Inflammatory macrophage (primary cell): ENCODE data around the gene MCTP1.
A peak's percentile ranks its signal among the peaks of the same experiment; 100 is the strongest.
"Not testable (repeated sequence)": the region's sequence is repeated elsewhere in the genome, so short reads cannot be mapped to it uniquely, and the experiment has no call there.

ENCODE experiments used
- DNase-seq, 2 donors: peaks; one replicate each; pipeline ENCODE4 v3.0.0-alpha.2; 2020 to 2022

MCTP1 gene

GRCh38 chr5:95178046-95178651, 106.7 kb downstream of the MCTP1 start:
- no peak for DNase-seq

GRCh38 chr5:95177456-95177855, 107.4 kb downstream of the MCTP1 start:
- DNase-seq: no peak

GRCh38 chr5:95175106-95175505, 109.8 kb downstream of the MCTP1 start:
- DNase-seq: no peak

GRCh38 chr5:95172659-95173058, 112.2 kb downstream of the MCTP1 start:
- DNase-seq: no peak

GRCh38 chr5:95164861-95165260, 120.0 kb downstream of the MCTP1 start:
- DNase-seq: no peak

GRCh38 chr5:95163079-95163478, 121.8 kb downstream of the MCTP1 start:
- DNase-seq: no peak

- peak in 1 of 2 donors; percentile 49 for DNase-seq
Observed at GRCh38 chr5:95162231-95162992, 122.5 kb downstream of the MCTP1 start.

GRCh38 chr5:95159603-95160002, 125.3 kb downstream of the MCTP1 start:
- no peak for DNase-seq

GRCh38 chr5:95155888-95156287, 129.0 kb downstream of the MCTP1 start:
- DNase-seq: no peak

- no peak for DNase-seq
Observed at GRCh38 chr5:95153511-95153910, 131.4 kb downstream of the MCTP1 start.

GRCh38 chr5:95152535-95152934, 132.4 kb downstream of the MCTP1 start:
- no peak for DNase-seq

- DNase-seq: no peak
Observed at GRCh38 chr5:95152131-95152530, 132.8 kb downstream of the MCTP1 start.

- no peak for DNase-seq
Observed at GRCh38 chr5:95151694-95152093, 133.2 kb downstream of the MCTP1 start.

- no peak for DNase-seq
Observed at GRCh38 chr5:95149387-95149786, 135.5 kb downstream of the MCTP1 start.

GRCh38 chr5:95148453-95148852, 136.4 kb downstream of the MCTP1 start:
- DNase-seq: no peak

GRCh38 chr5:95143858-95144257, 141.0 kb downstream of the MCTP1 start:
- not testable (repeated sequence) for DNase-seq

- no peak for DNase-seq
Observed at GRCh38 chr5:95142145-95142544, 142.7 kb downstream of the MCTP1 start.

GRCh38 chr5:95141141-95141540, 143.8 kb downstream of the MCTP1 start:
- no peak for DNase-seq

- no peak for DNase-seq
Observed at GRCh38 chr5:95134326-95134725, 150.6 kb downstream of the MCTP1 start.

- DNase-seq: no peak
Observed at GRCh38 chr5:95132096-95132495, 152.8 kb downstream of the MCTP1 start.

GRCh38 chr5:95130941-95131340, 154.0 kb downstream of the MCTP1 start:
- no peak for DNase-seq

- DNase-seq: no peak
Observed at GRCh38 chr5:95124731-95125130, 160.2 kb downstream of the MCTP1 start.

GRCh38 chr5:95124101-95124500, 160.8 kb downstream of the MCTP1 start:
- no peak for DNase-seq

GRCh38 chr5:95114902-95115301, 170.0 kb downstream of the MCTP1 start:
- no peak for DNase-seq

- no peak for DNase-seq
Observed at GRCh38 chr5:95114305-95114704, 170.6 kb downstream of the MCTP1 start.
